ENCODE data around the gene TP53I13. TPM values are rescaled to one million over a fixed set of nuclear protein-coding genes. Genes with fewer than 3 reads are reported as not detected.

TP53I13 gene
- total and polyA plus RNA-seq, 2 of the 13 experiments (the other 11 are each of a cell fraction or from before 2014, with no cell fraction given): 16.9 to 25.7 TPM

DNA sequence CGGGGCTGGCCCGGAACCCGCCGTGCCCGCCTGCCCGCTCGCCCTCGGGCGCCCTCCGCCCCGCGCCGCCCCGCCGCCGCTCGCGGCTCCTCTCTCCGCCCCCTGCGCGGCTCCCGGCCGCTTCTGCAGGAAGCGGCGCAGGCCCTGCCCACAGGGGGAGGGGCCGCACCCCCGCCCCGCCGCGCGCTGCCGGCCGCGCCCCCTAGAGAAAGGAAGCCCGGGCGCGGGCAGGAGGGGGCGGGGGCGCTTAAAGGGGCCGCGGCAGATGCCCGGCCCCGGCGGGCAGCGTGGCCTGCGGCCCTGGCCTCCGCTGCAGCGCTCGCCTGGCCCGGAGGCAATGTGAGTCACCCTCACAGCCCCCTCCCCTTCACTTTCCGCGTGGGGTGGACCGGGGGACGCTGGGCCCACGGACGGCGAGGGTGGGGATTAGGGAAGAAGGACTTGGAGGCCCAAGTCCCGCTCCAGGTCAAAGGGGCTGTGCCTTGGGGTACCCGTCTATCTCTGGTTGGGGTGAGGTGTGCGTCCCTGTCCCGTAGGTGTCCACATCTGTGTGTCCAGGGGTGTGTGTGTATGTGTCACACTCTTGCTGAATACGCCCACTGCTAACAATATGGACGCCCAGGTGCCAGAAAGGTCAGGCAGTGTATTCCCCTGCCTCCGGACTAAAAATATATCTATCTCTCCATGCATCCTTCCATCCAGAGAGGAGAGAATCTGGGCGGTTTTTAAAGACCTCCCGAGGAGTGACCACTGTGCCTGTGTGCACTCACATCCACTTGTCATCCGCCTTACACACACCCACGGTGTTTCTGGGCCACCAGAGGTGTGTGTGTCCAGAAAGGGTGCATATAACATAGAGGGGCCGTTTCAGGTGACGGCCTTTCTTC, 21.3 kb downstream of the TP53I13 start, which contains the start of gene GIT1 (continued):
- TF ChIP-seq, protein P1, sequence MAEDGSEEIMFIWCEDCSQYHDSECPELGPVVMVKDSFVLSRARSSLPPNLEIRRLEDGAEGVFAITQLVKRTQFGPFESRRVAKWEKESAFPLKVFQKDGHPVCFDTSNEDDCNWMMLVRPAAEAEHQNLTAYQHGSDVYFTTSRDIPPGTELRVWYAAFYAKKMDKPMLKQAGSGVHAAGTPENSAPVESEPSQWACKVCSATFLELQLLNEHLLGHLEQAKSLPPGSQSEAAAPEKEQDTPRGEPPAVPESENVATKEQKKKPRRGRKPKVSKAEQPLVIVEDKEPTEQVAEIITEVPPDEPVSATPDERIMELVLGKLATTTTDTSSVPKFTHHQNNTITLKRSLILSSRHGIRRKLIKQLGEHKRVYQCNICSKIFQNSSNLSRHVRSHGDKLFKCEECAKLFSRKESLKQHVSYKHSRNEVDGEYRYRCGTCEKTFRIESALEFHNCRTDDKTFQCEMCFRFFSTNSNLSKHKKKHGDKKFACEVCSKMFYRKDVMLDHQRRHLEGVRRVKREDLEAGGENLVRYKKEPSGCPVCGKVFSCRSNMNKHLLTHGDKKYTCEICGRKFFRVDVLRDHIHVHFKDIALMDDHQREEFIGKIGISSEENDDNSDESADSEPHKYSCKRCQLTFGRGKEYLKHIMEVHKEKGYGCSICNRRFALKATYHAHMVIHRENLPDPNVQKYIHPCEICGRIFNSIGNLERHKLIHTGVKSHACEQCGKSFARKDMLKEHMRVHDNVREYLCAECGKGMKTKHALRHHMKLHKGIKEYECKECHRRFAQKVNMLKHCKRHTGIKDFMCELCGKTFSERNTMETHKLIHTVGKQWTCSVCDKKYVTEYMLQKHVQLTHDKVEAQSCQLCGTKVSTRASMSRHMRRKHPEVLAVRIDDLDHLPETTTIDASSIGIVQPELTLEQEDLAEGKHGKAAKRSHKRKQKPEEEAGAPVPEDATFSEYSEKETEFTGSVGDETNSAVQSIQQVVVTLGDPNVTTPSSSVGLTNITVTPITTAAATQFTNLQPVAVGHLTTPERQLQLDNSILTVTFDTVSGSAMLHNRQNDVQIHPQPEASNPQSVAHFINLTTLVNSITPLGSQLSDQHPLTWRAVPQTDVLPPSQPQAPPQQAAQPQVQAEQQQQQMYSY (CRISPR knock-in tag; IDR thresholded peaks at IDR 0.05): no peak
- TF ChIP-seq U2AF1 (optimal IDR thresholded peaks at IDR 0.05; ENCODE audit: low read depth, low read length): no peak
- TF ChIP-seq, protein P2, sequence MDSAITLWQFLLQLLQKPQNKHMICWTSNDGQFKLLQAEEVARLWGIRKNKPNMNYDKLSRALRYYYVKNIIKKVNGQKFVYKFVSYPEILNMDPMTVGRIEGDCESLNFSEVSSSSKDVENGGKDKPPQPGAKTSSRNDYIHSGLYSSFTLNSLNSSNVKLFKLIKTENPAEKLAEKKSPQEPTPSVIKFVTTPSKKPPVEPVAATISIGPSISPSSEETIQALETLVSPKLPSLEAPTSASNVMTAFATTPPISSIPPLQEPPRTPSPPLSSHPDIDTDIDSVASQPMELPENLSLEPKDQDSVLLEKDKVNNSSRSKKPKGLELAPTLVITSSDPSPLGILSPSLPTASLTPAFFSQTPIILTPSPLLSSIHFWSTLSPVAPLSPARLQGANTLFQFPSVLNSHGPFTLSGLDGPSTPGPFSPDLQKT (CRISPR knock-in tag; IDR thresholded peaks at IDR 0.05; ENCODE audit: borderline replicate concordance): no peak
- TF ChIP-seq ZNF180 (CRISPR knock-in tag; IDR thresholded peaks at IDR 0.05; ENCODE audit: borderline replicate concordance, low read depth): no peak
- TF ChIP-seq, protein P3, sequence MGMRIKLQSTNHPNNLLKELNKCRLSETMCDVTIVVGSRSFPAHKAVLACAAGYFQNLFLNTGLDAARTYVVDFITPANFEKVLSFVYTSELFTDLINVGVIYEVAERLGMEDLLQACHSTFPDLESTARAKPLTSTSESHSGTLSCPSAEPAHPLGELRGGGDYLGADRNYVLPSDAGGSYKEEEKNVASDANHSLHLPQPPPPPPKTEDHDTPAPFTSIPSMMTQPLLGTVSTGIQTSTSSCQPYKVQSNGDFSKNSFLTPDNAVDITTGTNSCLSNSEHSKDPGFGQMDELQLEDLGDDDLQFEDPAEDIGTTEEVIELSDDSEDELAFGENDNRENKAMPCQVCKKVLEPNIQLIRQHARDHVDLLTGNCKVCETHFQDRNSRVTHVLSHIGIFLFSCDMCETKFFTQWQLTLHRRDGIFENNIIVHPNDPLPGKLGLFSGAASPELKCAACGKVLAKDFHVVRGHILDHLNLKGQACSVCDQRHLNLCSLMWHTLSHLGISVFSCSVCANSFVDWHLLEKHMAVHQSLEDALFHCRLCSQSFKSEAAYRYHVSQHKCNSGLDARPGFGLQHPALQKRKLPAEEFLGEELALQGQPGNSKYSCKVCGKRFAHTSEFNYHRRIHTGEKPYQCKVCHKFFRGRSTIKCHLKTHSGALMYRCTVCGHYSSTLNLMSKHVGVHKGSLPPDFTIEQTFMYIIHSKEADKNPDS (CRISPR knock-in tag; IDR thresholded peaks at IDR 0.05): no peak
- no peak; the same call in 1 of the 2 replicates for TF ChIP-seq ZBTB3 (CRISPR knock-in tag; IDR thresholded peaks at IDR 0.05; ENCODE audit: borderline replicate concordance, low read depth)
- TF ChIP-seq PITX1 (CRISPR knock-in tag; IDR thresholded peaks at IDR 0.05): no peak
- TF ChIP-seq, protein P4, sequence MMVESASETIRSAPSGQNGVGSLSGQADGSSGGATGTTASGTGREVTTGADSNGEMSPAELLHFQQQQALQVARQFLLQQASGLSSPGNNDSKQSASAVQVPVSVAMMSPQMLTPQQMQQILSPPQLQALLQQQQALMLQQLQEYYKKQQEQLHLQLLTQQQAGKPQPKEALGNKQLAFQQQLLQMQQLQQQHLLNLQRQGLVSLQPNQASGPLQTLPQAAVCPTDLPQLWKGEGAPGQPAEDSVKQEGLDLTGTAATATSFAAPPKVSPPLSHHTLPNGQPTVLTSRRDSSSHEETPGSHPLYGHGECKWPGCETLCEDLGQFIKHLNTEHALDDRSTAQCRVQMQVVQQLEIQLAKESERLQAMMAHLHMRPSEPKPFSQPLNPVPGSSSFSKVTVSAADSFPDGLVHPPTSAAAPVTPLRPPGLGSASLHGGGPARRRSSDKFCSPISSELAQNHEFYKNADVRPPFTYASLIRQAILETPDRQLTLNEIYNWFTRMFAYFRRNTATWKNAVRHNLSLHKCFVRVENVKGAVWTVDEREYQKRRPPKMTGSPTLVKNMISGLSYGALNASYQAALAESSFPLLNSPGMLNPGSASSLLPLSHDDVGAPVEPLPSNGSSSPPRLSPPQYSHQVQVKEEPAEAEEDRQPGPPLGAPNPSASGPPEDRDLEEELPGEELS (CRISPR knock-in tag; IDR thresholded peaks at IDR 0.05): no peak
- no peak for TF ChIP-seq ZNF138 (CRISPR knock-in tag; IDR thresholded peaks at IDR 0.05; ENCODE audit: low read depth)
- no peak for TF ChIP-seq RBM22 (optimal IDR thresholded peaks at IDR 0.05; ENCODE audit: low read length)
- TF ChIP-seq ZNF33B (CRISPR knock-in tag; IDR thresholded peaks at IDR 0.05): 0 out of 2 replicates have a peak, but pooled peaks have one; percentile 25
- TF ChIP-seq, protein P5, sequence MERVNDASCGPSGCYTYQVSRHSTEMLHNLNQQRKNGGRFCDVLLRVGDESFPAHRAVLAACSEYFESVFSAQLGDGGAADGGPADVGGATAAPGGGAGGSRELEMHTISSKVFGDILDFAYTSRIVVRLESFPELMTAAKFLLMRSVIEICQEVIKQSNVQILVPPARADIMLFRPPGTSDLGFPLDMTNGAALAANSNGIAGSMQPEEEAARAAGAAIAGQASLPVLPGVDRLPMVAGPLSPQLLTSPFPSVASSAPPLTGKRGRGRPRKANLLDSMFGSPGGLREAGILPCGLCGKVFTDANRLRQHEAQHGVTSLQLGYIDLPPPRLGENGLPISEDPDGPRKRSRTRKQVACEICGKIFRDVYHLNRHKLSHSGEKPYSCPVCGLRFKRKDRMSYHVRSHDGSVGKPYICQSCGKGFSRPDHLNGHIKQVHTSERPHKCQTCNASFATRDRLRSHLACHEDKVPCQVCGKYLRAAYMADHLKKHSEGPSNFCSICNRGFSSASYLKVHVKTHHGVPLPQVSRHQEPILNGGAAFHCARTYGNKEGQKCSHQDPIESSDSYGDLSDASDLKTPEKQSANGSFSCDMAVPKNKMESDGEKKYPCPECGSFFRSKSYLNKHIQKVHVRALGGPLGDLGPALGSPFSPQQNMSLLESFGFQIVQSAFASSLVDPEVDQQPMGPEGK (CRISPR knock-in tag; IDR thresholded peaks at IDR 0.05): peak; percentile 62
- TF ChIP-seq DNMT3B (CRISPR knock-in tag; conservative IDR thresholded peaks at IDR 0.05): no peak
- TF ChIP-seq SP5 (CRISPR knock-in tag; IDR thresholded peaks at IDR 0.05; ENCODE audit: borderline replicate concordance, low read depth): no peak; the same call in 1 of the 2 replicates
- no peak for TF ChIP-seq ZNF749 (CRISPR knock-in tag; IDR thresholded peaks at IDR 0.05; ENCODE audit: borderline replicate concordance)
- no peak for TF ChIP-seq ZNF496 (CRISPR knock-in tag; IDR thresholded peaks at IDR 0.05; ENCODE audit: insufficient replicate concordance)

All from HepG2 (cell line).